ENCODE results near the gene PDZD7.

The PDZD7 gene

DNA sequence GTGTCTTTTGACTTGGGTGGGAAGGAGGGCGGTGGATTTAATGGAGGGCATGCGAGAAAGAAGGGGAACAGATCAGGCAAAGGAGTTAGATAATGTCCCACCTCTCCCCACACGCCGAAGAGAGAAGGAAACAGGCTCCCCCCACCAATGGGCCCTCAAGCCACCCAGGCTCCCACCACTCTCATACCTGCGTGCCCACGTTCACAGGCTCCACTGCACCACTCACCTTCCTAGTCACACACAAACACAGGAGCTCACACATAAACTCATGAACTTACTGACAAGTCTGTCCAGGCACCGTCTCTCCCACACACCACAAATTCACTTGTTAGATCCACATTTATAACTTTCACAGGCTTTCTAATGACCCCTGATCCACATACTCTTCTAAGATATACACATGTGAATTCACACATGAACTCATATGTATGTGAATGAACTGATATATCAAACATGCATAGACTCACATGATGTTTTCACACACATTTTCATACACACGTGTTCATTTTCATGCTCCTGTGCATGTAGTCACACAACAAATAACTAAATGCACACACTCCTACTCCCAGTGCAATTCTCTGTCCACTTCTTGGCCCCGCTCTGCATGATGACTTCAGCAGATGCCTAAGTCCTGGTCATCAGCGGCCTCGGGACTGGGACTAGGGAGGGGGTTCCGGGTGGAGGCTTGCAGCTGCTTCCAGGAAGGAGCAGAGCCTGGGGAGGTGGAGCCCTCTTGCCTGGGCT is 29.8 kb downstream of the PDZD7 start:
- no peak overlapping the region for H3K9ac ChIP-seq (ENCODE audit: low read length)
- DNase-seq, result no peak
- no peaks in the 10 kb centered on the region for H3K9me3 ChIP-seq (replicated peaks; ENCODE audit: insufficient read depth, low read length)
- no peaks in the 10 kb centered on the region for H3K79me2 ChIP-seq (ENCODE audit: low read length)
- no peaks in the 10 kb centered on the region for H3K9me2 ChIP-seq (replicated peaks; ENCODE audit: insufficient read depth, low read length)
- peaks cover 13% of the 10 kb centered on the region for H3K4me1 ChIP-seq (ENCODE audit: low read length)
- peaks cover 22% of the 10 kb centered on the region for H3F3A ChIP-seq (ENCODE audit: insufficient read depth, low read length)
- H3K27ac ChIP-seq (ENCODE audit: low read length), result no peak overlapping the region
- TF ChIP-seq, protein P1, sequence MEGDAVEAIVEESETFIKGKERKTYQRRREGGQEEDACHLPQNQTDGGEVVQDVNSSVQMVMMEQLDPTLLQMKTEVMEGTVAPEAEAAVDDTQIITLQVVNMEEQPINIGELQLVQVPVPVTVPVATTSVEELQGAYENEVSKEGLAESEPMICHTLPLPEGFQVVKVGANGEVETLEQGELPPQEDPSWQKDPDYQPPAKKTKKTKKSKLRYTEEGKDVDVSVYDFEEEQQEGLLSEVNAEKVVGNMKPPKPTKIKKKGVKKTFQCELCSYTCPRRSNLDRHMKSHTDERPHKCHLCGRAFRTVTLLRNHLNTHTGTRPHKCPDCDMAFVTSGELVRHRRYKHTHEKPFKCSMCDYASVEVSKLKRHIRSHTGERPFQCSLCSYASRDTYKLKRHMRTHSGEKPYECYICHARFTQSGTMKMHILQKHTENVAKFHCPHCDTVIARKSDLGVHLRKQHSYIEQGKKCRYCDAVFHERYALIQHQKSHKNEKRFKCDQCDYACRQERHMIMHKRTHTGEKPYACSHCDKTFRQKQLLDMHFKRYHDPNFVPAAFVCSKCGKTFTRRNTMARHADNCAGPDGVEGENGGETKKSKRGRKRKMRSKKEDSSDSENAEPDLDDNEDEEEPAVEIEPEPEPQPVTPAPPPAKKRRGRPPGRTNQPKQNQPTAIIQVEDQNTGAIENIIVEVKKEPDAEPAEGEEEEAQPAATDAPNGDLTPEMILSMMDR (IDR thresholded peaks at IDR 0.05; ENCODE audit: low read length), result no peak
- no peak for TF ChIP-seq EZH2phosphoT487 (IDR thresholded peaks at IDR 0.05; ENCODE audit: low read length)
- no peak for TF ChIP-seq EZH2 (optimal IDR thresholded peaks at IDR 0.05; ENCODE audit: low read depth, low read length)
- H2AFZ ChIP-seq (ENCODE audit: low read length), result no peak overlapping the region
- no peaks in the 10 kb centered on the region for H3K27me3 ChIP-seq (replicated peaks; ENCODE audit: insufficient read depth, low read length)
- H3K4me3 ChIP-seq (ENCODE audit: low read length), result no peak overlapping the region
- H4K20me1 ChIP-seq (ENCODE audit: insufficient read depth, low read length), result no peaks in the 10 kb centered on the region
- H3K36me3 ChIP-seq (replicated peaks; ENCODE audit: insufficient read depth, low read length), result no peaks in the 10 kb centered on the region
- H3K4me2 ChIP-seq (ENCODE audit: low read depth, low read length), result no peak overlapping the region

DNA sequence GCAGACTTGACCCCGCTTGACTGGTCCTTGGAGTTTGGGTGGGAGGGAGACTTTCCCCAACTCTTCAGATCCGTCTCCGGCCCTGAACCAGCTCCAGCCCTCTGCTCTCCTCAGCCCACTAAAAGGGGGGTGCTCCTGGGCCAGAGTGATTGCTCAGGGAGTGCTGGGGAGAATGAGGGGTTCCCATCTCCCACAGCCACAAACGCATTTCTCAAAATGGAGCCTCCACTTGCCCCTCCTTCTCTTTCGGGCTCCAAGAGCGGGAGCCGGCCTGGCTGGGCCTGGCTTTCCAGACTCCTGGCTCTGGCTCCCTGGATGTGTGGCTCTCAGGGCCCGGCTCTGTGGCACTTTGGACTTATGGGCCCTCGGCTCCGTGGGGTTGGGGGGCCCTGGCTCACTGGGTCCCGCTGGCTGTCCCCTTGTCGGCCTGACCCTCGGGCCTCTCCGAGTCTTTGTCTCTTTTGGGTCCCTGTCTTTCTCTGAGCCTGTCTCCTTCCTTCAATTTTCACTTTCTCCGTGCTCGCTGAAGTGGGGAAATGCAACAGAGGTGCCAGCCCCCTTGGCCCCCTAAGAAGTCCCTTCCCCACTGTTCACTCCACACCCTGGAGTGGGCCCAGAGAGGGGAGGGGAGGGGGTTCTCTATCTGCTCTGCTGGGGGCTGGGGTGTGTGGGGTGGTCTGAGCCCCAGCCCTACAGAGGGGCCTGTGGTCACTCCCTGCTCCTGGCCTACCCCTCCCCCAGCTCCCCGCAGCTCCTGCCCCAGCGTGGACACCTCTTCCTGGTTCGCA is 30.6 kb downstream of the PDZD7 start:
- H3K9me2 ChIP-seq (replicated peaks; ENCODE audit: insufficient read depth, low read length), result no peaks in the 10 kb centered on the region
- TF ChIP-seq, protein P1 (IDR thresholded peaks at IDR 0.05; ENCODE audit: low read length), result no peak
- H3F3A ChIP-seq (ENCODE audit: insufficient read depth, low read length), result peaks cover 27% of the 10 kb centered on the region
- no peaks in the 10 kb centered on the region for H4K20me1 ChIP-seq (ENCODE audit: insufficient read depth, low read length)
- H3K4me1 ChIP-seq (ENCODE audit: low read length), result peaks cover 13% of the 10 kb centered on the region
- H3K27ac ChIP-seq (ENCODE audit: low read length), result no peak overlapping the region
- no peaks in the 10 kb centered on the region for H3K9me3 ChIP-seq (replicated peaks; ENCODE audit: insufficient read depth, low read length)
- H3K27me3 ChIP-seq (replicated peaks; ENCODE audit: insufficient read depth, low read length), result no peaks in the 10 kb centered on the region
- H3K4me3 ChIP-seq (ENCODE audit: low read length), result no peak overlapping the region
- DNase-seq, result peak; percentile 3
- H3K79me2 ChIP-seq (ENCODE audit: low read length), result no peaks in the 10 kb centered on the region
- H3K9ac ChIP-seq (ENCODE audit: low read length), result no peak overlapping the region
- no peak overlapping the region for H2AFZ ChIP-seq (ENCODE audit: low read length)
- no peaks in the 10 kb centered on the region for H3K36me3 ChIP-seq (replicated peaks; ENCODE audit: insufficient read depth, low read length)
- 0 out of 2 replicates have a peak overlapping the region, but pooled peaks have one; percentile 27 for H3K4me2 ChIP-seq (ENCODE audit: low read depth, low read length)

DNA sequence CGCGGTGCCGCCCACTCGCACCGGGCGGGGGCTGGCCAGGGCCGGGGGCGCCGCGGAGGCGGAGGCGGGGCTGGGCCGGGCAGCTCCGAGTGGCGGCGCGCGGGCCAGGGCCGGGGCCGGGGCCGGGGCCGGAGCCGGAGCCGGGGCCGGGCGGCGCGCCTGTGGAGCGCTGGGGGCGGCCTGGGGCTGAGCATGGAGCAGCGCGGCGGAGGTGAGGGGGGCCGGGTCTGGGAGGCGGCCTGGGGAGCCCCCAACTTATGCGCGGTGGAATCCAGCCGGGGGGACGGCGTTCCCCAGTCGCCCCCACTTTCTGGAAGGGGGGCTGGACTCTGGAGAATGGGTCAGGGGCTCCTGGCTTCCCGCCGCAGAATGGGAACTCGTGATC is 31.2 kb downstream of the PDZD7 start, which contains the start of gene LZTS2:
Gene LZTS2, plus strand, starts transcription at position 67 of the 385 bp plus-strand sequence. CDS start 2,731 bp downstream, outside the sequence.
- Histone ChIP-seq H3K36me3 (replicated peaks; ENCODE audit: insufficient read depth, low read length) (no peaks in the 10 kb centered on the region), H3K79me2 (ENCODE audit: low read length) (no peaks in the 10 kb centered on the region), H3K27me3 (replicated peaks; ENCODE audit: insufficient read depth, low read length) (no peaks in the 10 kb centered on the region), H3K4me2 (ENCODE audit: low read depth, low read length) (peak within 1 kb of the TSS; percentile 100), H3F3A (ENCODE audit: insufficient read depth, low read length) (peaks cover 27% of the 10 kb centered on the region), H3K4me1 (ENCODE audit: low read length) (peaks cover 13% of the 10 kb centered on the region), H4K20me1 (ENCODE audit: insufficient read depth, low read length) (no peaks in the 10 kb centered on the region), H3K9ac (ENCODE audit: low read length) (peak within 1 kb of the TSS; percentile 67), H3K27ac (ENCODE audit: low read length) (peak within 1 kb of the TSS; percentile 67; the same call in 1 of the 2 replicates), H3K9me2 (replicated peaks; ENCODE audit: insufficient read depth, low read length) (no peaks in the 10 kb centered on the region), H3K9me3 (replicated peaks; ENCODE audit: insufficient read depth, low read length) (no peaks in the 10 kb centered on the region), H3K4me3 (ENCODE audit: low read length) (peak within 1 kb of the TSS; percentile 92), H2AFZ (ENCODE audit: low read length) (peak within 1 kb of the TSS; percentile 98)
- no peak for DNase-seq
- TF ChIP-seq, protein P1 (IDR thresholded peaks at IDR 0.05; ENCODE audit: low read length), result no peak
- TF ChIP-seq EZH2phosphoT487 (IDR thresholded peaks at IDR 0.05; ENCODE audit: low read length) (no peak), EZH2 (optimal IDR thresholded peaks at IDR 0.05; ENCODE audit: low read depth, low read length) (no peak)
